Liver (tissue), 9 donors: ENCODE results near the gene PGA3. TPM values are rescaled to one million over a fixed set of nuclear protein-coding genes. Genes with fewer than 3 reads are reported as not detected.

Source experiments
- DNase-seq: peaks from one replicate; pipeline ENCODE4 v3.0.0-alpha.2; 2017; ENCODE audit warnings: low spot score
- H3K27ac ChIP-seq, 2 donors: one replicate each; pipeline ENCODE4 v1.7.0; 2013; ENCODE audit warnings: inconsistent platforms in 2 of 2, low read length in 2 of 2, control low read depth in 1 of 2, low read depth in 1 of 2, mild to moderate bottlenecking in 1 of 2
- H3K27me3 ChIP-seq, 4 donors: one replicate each; pipeline versions ENCODE4 v1.6.1 to v1.7.0; 2013; ENCODE audit warnings: low read length in 3 of 4, inconsistent platforms in 1 of 4, mild to moderate bottlenecking in 1 of 4, moderate library complexity in 1 of 4; ENCODE audit not compliant: control insufficient read depth in 4 of 4, insufficient read depth in 4 of 4
- H3K36me3 ChIP-seq, 4 donors: one replicate each; pipeline versions ENCODE4 v1.6.1 to v1.7.0; 2013; ENCODE audit warnings: low read length in 3 of 4, mild to moderate bottlenecking in 3 of 4, low read depth in 1 of 4, moderate library complexity in 1 of 4; ENCODE audit not compliant: control insufficient read depth in 4 of 4, insufficient read depth in 3 of 4
- H3K4me1 ChIP-seq, 4 donors: one replicate each; pipeline versions ENCODE4 v1.6.1 to v1.7.0; 2013; ENCODE audit warnings: low read length in 3 of 4, mild to moderate bottlenecking in 3 of 4, moderate library complexity in 1 of 4; ENCODE audit not compliant: control insufficient read depth in 4 of 4, insufficient read depth in 4 of 4
- H3K4me3 ChIP-seq, 3 donors: one replicate each; pipeline versions ENCODE4 v1.6.1 to v1.7.0; 2013; ENCODE audit warnings: low read length in 3 of 3, control low read depth in 1 of 3, low read depth in 1 of 3, mild to moderate bottlenecking in 1 of 3
- H3K9ac ChIP-seq, 2 donors: one replicate each; pipeline ENCODE4 v1.7.0; 2013; ENCODE audit warnings: low read length in 2 of 2, mild to moderate bottlenecking in 2 of 2, moderate library complexity in 2 of 2, control low read depth in 1 of 2, low read depth in 1 of 2
- H3K9me3 ChIP-seq, 4 donors: one replicate each; pipeline versions ENCODE4 v1.6.1 to v1.7.0; 2013; ENCODE audit warnings: low read length in 3 of 4; ENCODE audit not compliant: control insufficient read depth in 4 of 4
- ATF3 ChIP-seq: IDR thresholded peaks from 2 replicates; pipeline ENCODE4 v1.6.1; 2016; ENCODE audit warnings: antibody characterized with exemption
- CTCF ChIP-seq: fragments of 150-350 bp; IDR thresholded peaks from 2 replicates; pipeline ENCODE4 v1.5.1; 2017; ENCODE audit warnings: improper control_type of control experiment, low read depth, low read length; ENCODE audit not compliant: missing input control
- FOXA2 ChIP-seq: IDR thresholded peaks from 2 replicates; pipeline ENCODE4 v1.6.1; 2016; ENCODE audit warnings: antibody characterized with exemption
- GABPA ChIP-seq, 2 donors: IDR thresholded peaks in 1 of 2; conservative IDR thresholded peaks in 1 of 2; 2 replicates each; pipeline ENCODE4 v1.6.1; 2016; ENCODE audit warnings: antibody characterized with exemption in 2 of 2, mild to moderate bottlenecking in 1 of 2, moderate library complexity in 1 of 2
- HNF4A ChIP-seq, 2 donors: conservative IDR thresholded peaks; 2 replicates each; pipeline ENCODE4 v1.6.1; 2016; ENCODE audit warnings: antibody characterized with exemption in 2 of 2, mild to moderate bottlenecking in 2 of 2
- HNF4G ChIP-seq: IDR thresholded peaks from 2 replicates; pipeline ENCODE4 v1.6.1; 2016; ENCODE audit warnings: antibody characterized with exemption
- JUND ChIP-seq, 2 donors: IDR thresholded peaks; 2 replicates each; pipeline ENCODE4 v1.6.1; 2016; ENCODE audit warnings: antibody characterized with exemption in 2 of 2
- MAX ChIP-seq: IDR thresholded peaks from 2 replicates; pipeline ENCODE4 v1.6.1; 2016; ENCODE audit warnings: antibody characterized with exemption
- RAD21 ChIP-seq, 2 donors: IDR thresholded peaks; 2 replicates each; pipeline ENCODE4 v1.6.1; 2016; ENCODE audit warnings: antibody characterized with exemption in 2 of 2, mild to moderate bottlenecking in 2 of 2
- RXRA ChIP-seq, 2 donors: IDR thresholded peaks; 2 replicates each; pipeline ENCODE4 v1.6.1; 2017 to 2018; ENCODE audit warnings: antibody characterized with exemption in 2 of 2, mild to moderate bottlenecking in 1 of 2
- SP1 ChIP-seq: IDR thresholded peaks from 2 replicates; pipeline ENCODE4 v1.6.1; 2018; ENCODE audit warnings: antibody characterized with exemption, mild to moderate bottlenecking
- YY1 ChIP-seq: IDR thresholded peaks from 2 replicates; pipeline ENCODE4 v1.6.1; 2016; ENCODE audit warnings: antibody characterized with exemption, mild to moderate bottlenecking
- WGBS: extraction: QIAGEN DNeasy Blood & Tissue Kit; methylation state at CpG from one replicate; pipeline ENCODE4 v1.1.7; 2013; 5-methylcytosine and 5-hydroxymethylcytosine counted together
- polyA plus RNA-seq, 2 donors: library from polyadenylated mRNA; stranded (reverse) in 1 of 2; unstranded in 1 of 2; fragments of 200-250 nt in 1 of 2; fragments of >200 nt in 1 of 2; fragmentation: Nextera tagmentation in 1 of 2; extraction: Ambion mirVana in 1 of 2; gene quantifications; one replicate each; pipeline versions ENCODE4 v1.2.1 to v1.2.3, GENCODE V29; 2013 to 2015
- total RNA-seq, 2 donors: library from RNA; depleted of rRNA; stranded (reverse); fragments of >200 nt; gene quantifications; one replicate each; pipeline ENCODE4 v1.2.3, GENCODE V29; 2014
- donor health status: healthy.
- donor health status: healthy.
- donor health status: healthy.
- donor health status: healthy.
- donor health status: healthy.

PGA3 gene
- total and polyA plus RNA-seq, 4 donors = 0.25 to 0.56 (median 0.54) TPM; not detected in 1

- Histone ChIP-seq H3K27ac (no peak overlapping the region), H3K9me3 (no peaks in the 10 kb centered on the region), H3K4me3 (no peak overlapping the region), H3K36me3 (no peaks in the 10 kb centered on the region), H3K27me3 (no peaks in the 10 kb centered on the region), H3K4me1 (no peaks in the 10 kb centered on the region), H3K9ac (no peak overlapping the region)
- TF ChIP-seq RAD21 (IDR thresholded peaks at IDR 0.05) (peak; percentile 92 to 94), RXRA (IDR thresholded peaks at IDR 0.05) (peak in 1 of 2 donors; percentile 6), CTCF (peak; percentile 88), FOXA2 (no peak)
- DNase-seq = peak; percentile 85
- 55% methylated on average over 12 of the region's 12 CpGs for WGBS
These were observed 51.2 kb downstream of the PGA3 start for GRCh38 chr11:61254403-61255025.

GRCh38 chr11:61256710-61257482 lies 53.6 kb downstream of the PGA3 start:
- H3K4me1 ChIP-seq = no peaks in the 10 kb centered on the region
- H3K9me3 ChIP-seq = no peaks in the 10 kb centered on the region
- H3K27ac ChIP-seq = no peak overlapping the region
- WGBS = 92% methylated on average over 18 of the region's 18 CpGs
- no peak for DNase-seq
- H3K36me3 ChIP-seq = no peaks in the 10 kb centered on the region
- no peaks in the 10 kb centered on the region for H3K27me3 ChIP-seq
- no peak for TF ChIP-seq GABPA (IDR thresholded peaks at IDR 0.05 in 1 of 2, conservative IDR thresholded peaks at IDR 0.05 in 1 of 2)
- no peak for TF ChIP-seq RAD21 (IDR thresholded peaks at IDR 0.05)
- TF ChIP-seq CTCF = no peak
- TF ChIP-seq HNF4A (conservative IDR thresholded peaks at IDR 0.05) = no peak
- TF ChIP-seq FOXA2 = no peak
- no peak for TF ChIP-seq YY1
- TF ChIP-seq HNF4G = no peak
- H3K9ac ChIP-seq = no peak overlapping the region
- H3K4me3 ChIP-seq = no peak overlapping the region

- no peak overlapping the region for H3K27ac ChIP-seq
- H3K27me3 ChIP-seq = no peaks in the 10 kb centered on the region
- H3K9me3 ChIP-seq = no peaks in the 10 kb centered on the region
- no peak for DNase-seq
- TF ChIP-seq ATF3 (no peak), HNF4G (no peak), RAD21 (IDR thresholded peaks at IDR 0.05) (no peak), FOXA2 (no peak), MAX (no peak), SP1 (no peak), CTCF (no peak), YY1 (no peak), GABPA (IDR thresholded peaks at IDR 0.05 in 1 of 2, conservative IDR thresholded peaks at IDR 0.05 in 1 of 2) (no peak), JUND (IDR thresholded peaks at IDR 0.05) (no peak)
- no peaks in the 10 kb centered on the region for H3K4me1 ChIP-seq
- 93% methylated on average over 9 of the region's 9 CpGs for WGBS
- H3K4me3 ChIP-seq = no peak overlapping the region
- H3K36me3 ChIP-seq = no peaks in the 10 kb centered on the region
- H3K9ac ChIP-seq = no peak overlapping the region
These were observed 55.2 kb downstream of the PGA3 start for GRCh38 chr11:61258546-61258945.
